NCI-H2196 treated with DMSO at 0.1 percent for 48 hours (cell line): ENCODE data around the gene LRCH3.
"Not testable (repeated sequence)": the region's sequence is repeated elsewhere in the genome, so short reads cannot be mapped to it uniquely, and the experiment has no call there.

Experiments
- DNase-seq: peaks from one replicate; lab custom pipeline; 2025; ENCODE audit not compliant: unreplicated experiment; lab: John Stamatoyannopoulos, UW

The LRCH3 gene

DNA sequence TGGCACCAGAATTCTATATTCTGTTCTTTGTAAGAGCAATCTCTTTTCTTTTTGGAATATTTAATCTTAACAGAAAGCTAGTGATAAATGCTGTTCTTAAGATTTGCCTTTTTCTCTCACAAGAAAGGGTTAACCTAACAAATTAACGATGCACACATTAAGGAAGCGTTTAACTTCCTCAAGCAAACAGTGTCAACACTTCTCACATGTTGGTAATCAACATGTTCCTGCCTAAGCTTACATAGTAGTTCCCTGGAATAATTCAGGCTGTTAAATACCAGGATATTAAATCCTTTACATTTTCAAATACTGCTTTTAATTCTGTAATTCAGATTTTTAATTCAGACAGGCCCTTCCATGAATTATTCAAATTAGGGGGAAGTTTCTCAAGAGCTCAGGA is 91.5 kb downstream of the LRCH3 start:
- no peak for DNase-seq

DNA sequence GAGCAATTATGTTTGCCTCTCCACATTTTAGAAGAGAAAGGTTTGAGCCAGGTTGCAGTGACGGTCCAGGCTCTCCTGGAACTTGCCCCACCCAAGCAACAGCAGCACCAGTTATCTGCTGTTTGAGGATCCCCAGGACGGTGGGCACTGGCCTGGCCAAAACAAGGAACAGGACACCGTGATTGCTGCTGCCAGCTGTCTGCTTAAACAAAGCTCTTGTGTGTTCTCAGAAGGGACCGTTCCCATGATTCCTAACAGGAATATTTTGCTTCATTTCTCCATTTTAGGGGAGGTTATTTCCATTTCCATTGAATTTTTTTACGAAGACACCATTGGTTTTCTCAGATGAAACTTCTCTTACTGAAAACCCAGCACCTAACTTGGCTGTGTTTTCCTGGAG is 92.5 kb downstream of the LRCH3 start:
- DNase-seq = no peak

GRCh38 chr3:197884330-197884729 is 93.3 kb downstream of the LRCH3 start:
- not testable (repeated sequence) for DNase-seq

- not testable (repeated sequence) for DNase-seq
Observed at GRCh38 chr3:197886052-197886451, 95.0 kb downstream of the LRCH3 start.

DNA sequence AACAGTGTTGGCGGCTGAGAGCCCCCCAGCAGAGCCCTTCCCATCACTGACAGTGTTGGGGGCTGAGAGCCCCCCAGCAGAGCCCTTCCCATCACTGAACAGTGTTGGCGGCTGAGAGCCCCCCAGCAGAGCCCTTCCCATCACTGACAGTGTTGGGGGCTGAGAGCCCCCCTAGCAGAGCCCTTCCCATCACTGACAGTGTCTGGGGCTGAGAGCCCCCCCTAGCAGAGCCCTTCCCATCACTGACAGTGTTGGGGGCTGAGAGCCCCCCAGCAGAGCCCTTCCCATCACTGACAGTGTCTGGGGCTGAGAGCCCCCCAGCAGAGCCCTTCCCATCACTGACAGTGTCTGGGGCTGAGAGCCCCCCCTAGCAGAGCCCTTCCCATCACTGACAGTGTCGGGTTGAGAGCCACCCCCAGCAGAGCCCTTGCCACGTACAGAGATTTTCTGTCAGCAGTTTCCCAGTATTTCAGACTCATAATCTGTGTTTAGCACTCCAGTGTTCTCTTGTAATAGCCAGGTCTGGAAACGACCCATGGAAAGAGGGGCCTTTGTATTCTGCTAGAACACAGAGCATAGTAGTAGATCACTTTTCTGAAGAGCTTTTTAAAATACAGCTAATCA is 96.5 kb downstream of the LRCH3 start:
- DNase-seq = not testable (repeated sequence)

DNA sequence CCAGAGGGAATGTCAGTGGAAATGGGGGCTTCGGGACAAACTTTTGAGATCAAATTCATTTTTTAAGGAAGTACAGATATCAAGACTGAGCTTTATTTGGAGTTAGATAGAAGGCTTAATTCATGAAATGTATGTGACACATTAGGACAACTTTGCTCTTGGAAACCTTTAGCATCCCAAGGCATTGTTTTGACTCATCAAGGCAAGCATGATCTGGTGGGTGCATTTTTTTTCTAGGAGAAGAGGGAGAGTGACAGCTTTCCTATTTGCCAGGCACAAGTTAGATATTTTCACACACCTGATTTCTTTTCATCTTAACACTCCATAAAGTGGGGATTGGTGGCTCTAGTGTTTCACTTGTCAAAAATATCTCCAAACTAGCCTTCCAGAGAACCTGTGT is 97.5 kb downstream of the LRCH3 start:
- no peak for DNase-seq

- no peak for DNase-seq
Observed at GRCh38 chr3:197889204-197889930, 98.3 kb downstream of the LRCH3 start.

DNA sequence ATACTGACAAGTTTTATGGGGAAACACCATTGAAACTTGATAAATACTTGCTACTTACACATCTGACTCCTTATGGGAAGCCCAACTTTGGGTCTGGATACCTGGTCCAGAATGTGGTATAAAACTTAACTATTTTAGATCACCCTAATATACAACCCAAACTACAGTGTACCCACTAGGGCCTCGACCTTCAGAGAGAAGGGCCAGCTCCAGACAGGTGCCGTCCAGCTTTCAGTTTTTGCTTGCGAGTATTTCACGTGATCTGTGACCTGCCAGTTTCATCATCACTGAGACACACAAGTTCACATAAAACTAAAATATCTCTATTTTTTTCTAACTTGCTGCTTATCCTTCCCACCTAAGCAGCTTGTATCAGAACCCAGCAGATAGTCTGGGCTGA is 99.6 kb downstream of the LRCH3 start:
- DNase-seq = no peak

- no peak for DNase-seq
Observed at GRCh38 chr3:197892162-197892561, 101.1 kb downstream of the LRCH3 start.

DNA sequence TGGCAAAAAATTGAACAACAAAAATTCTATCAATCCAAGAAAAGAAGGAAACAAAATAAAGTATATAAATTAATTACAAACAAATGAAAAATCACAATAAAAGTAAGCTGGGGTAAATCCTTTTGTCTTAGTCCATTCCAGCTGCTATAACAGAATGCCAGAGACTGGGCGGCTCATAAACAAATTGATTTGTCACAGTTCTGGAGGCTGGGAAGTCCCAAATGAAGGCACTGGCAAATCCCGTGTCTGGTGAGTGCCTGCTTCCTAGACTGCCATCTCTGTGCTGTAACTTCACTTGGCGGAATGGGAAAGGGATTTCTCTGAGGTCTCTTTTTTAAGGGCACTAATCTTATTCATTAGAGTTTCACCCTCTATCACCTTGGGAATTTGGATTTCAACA is 105.4 kb downstream of the LRCH3 start:
- no peak for DNase-seq

DNA sequence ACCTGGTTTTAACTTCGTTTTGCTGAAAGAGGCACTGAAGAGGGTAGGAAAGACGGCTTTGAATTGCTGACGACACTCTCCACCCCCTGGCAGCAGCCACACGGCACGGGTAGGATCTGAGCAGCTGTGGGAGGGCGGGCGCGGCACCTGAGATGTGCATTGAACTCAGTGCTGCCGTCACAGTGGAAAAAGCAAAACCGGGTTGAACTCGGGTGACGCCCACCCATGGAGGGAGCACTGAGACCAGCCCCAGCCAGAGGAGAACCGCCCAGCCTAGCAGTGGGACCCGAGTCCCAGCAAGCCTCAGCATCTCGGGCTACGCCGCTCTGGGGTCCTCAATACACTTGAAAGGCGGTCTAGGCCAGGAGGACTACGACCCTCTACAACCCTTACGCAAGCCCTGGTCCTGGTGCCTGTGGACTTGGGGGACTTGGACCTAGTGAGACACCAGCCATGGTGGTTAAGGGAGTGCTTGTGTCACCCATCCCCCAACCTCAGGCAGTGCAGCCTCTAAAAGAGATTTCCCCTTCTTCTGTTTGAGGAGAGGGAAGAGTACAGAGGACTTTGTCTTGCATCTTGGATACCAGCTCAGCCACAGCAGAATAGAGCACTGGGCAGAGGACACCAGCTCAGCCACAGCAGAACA is 108.9 kb downstream of the LRCH3 start:
- no peak for DNase-seq

- DNase-seq = no peak
Observed at GRCh38 chr3:197901626-197902025, 110.6 kb downstream of the LRCH3 start.

- peak; percentile 82 for DNase-seq
Observed at GRCh38 chr3:197906023-197906849, 115.2 kb downstream of the LRCH3 start.

- no peak for DNase-seq
Observed at GRCh38 chr3:197906850-197907187, 115.8 kb downstream of the LRCH3 start.

DNA sequence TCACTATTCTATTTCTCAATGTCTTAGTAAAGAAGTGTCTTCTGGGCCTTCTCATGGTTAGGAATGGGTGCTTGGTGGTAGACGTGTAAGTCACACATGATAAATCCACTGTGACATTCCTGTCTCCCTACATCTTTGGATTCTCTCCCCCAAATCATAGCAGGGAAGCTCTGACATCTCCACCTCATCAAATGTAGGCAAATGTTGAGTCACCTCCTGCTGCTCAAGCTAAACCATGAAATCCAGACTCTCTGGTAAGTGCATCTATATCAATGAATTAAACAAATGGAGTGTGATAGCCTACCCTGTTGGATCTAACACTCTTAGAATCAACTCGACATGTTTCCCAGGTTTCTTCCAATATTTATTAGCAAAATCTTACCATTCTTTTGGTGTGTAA is 116.1 kb downstream of the LRCH3 start:
- no peak for DNase-seq

GRCh38 chr3:197908550-197908949 is 117.5 kb downstream of the LRCH3 start:
- not testable (repeated sequence) for DNase-seq

DNA sequence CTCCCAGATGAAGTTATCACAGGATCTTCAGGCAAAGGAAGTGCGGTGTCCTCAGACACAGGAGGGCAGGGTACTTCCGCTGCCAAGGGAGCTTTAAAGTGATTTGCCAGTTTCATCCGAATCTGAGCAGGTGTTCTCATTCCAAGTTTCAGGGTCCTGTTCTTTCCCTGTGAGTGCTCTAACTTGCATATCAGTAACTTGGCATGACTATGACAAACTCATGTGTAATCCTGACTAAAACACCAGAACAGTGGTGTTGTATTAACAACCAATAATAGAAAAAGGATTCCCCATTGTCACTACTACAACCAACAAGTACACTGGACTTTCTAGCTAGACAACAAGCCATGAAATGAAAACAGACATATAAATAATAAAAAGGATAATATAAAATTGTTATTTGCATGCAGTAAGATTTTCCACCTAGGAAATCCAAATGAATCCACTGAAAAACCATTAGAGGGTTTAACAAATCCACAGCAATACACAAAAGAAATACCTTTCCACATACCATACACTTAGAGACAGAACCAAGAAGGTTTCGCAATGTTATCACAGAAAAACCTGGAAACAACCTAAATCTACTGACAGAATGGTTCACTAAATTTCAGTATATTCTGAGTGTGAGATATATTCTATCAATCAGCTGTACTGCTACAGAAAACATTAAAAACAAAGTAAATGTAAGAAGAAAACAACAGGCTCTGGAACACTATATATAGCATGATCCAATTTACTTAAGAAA is 118.1 kb downstream of the LRCH3 start:
- DNase-seq = no peak

DNA sequence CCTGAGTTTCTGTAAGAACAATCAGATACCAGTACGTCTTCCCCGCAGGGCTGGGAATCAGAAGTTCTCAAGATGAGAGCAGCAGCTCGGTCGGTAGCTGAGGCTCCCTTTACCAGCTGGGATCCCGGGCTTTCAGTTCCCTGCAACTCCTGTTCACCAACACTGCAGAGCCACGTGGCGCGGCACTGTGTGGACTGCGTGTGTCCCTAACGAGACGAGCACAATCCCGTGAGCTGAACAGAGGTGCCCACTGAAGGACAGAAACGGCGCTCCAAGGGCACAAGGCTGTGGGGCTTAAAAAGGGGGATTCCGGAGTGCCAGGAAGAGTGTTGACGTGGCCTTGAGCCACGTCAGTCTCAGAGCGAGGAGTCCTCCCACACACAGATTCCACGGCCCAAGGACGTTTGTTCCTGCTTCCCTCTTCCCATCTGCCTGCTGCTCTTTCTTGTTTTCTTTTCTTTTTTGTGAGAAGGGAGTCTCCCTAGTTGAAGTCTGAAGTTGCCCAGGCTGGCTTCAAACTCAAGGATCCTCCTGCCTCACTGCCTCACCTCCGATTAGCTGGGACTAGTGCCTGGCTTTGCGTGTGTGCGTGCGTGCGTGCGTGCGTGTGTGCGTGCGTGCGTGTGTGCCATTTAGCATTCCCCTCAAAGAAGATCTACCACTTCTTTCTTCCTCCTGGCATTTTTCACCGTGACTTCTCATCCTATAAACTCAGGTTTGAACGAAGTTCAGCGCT is 121.9 kb downstream of the LRCH3 start:
- DNase-seq = no peak

GRCh38 chr3:197913641-197914380 is 122.8 kb downstream of the LRCH3 start:
- DNase-seq = no peak
